Measurements from ENCODE around the gene NADK2.

Gene NADK2

DNA sequence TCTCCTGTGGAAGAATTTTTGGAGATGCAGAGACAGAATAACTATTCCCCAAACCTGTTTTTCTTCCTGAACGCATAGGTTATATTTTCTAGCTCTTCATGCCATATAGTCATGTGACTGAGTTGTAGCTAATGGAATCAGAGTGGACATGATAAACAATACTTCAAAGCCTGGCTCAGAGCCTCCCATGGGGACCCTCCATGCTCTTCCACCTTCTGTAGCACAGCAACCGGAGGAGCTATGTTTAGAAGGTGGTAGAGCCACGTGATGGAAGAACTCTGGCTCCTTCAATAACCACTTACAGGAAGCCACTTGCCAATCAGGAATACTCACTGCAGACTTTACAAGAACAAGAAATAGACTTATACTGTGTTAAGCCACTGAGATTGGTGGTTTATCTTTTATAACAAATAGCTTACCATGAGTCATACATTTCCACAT is 39.2 kb downstream of the NADK2 start (continued):
- TF ChIP-seq ZNF202 (tag by site-specific recombination; IDR thresholded peaks at IDR 0.05; ENCODE audit: borderline replicate concordance) (no peak), ZNF658 (tag by site-specific recombination; IDR thresholded peaks at IDR 0.05) (no peak), ZNF239 (tag by site-specific recombination; IDR thresholded peaks at IDR 0.05) (no peak), ZSCAN16 (tag by site-specific recombination; IDR thresholded peaks at IDR 0.05) (no peak), ZNF19 (tag by site-specific recombination; IDR thresholded peaks at IDR 0.05; ENCODE audit: low read depth) (no peak)
- TF ChIP-seq, protein P1, sequence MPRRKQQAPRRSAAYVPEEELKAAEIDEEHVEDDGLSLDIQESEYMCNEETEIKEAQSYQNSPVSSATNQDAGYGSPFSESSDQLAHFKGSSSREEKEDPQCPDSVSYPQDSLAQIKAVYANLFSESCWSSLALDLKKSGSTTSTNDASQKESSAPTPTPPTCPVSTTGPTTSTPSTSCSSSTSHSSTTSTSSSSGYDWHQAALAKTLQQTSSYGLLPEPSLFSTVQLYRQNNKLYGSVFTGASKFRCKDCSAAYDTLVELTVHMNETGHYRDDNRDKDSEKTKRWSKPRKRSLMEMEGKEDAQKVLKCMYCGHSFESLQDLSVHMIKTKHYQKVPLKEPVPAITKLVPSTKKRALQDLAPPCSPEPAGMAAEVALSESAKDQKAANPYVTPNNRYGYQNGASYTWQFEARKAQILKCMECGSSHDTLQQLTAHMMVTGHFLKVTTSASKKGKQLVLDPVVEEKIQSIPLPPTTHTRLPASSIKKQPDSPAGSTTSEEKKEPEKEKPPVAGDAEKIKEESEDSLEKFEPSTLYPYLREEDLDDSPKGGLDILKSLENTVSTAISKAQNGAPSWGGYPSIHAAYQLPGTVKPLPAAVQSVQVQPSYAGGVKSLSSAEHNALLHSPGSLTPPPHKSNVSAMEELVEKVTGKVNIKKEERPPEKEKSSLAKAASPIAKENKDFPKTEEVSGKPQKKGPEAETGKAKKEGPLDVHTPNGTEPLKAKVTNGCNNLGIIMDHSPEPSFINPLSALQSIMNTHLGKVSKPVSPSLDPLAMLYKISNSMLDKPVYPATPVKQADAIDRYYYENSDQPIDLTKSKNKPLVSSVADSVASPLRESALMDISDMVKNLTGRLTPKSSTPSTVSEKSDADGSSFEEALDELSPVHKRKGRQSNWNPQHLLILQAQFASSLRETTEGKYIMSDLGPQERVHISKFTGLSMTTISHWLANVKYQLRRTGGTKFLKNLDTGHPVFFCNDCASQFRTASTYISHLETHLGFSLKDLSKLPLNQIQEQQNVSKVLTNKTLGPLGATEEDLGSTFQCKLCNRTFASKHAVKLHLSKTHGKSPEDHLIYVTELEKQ (tag by site-specific recombination; IDR thresholded peaks at IDR 0.05; ENCODE audit: borderline replicate concordance), result no peak

- no peaks in the 10 kb centered on the region for H3K9me3 ChIP-seq (ENCODE audit: control insufficient read depth, insufficient read depth, low read depth, low read length)
- H3K36me3 ChIP-seq (ENCODE audit: control insufficient read depth in 2 of 2, insufficient read depth in 1 of 2, low read length in 2 of 2), result peaks cover 42 to 47% of the 10 kb centered on the region in 2 experiments
- POLR2A ChIA-PET, result no interaction called here
- H3K4me1 ChIP-seq (ENCODE audit: control insufficient read depth, insufficient read depth, low read length), result no peaks in the 10 kb centered on the region
- CTCF ChIA-PET, result interaction anchor here (0.6 to 1.8 kb wide), 5 partner anchors 11 to 826 kb away, joined by 3 to 7 read pairs (median 3); no protein-coding TSS in a partner anchor
- H3K4me3 ChIP-seq (ENCODE audit: low read depth, low read length), result no peak overlapping the region
- TF ChIP-seq ZFP69B (tag by site-specific recombination; IDR thresholded peaks at IDR 0.05), result no peak
- no peak for TF ChIP-seq ZNF624 (tag by site-specific recombination; IDR thresholded peaks at IDR 0.05)
- TF ChIP-seq KLF7 (tag by site-specific recombination; IDR thresholded peaks at IDR 0.05; ENCODE audit: borderline replicate concordance), result no peak
- no peak for TF ChIP-seq ZFP41 (tag by site-specific recombination; IDR thresholded peaks at IDR 0.05; ENCODE audit: borderline replicate concordance)
- TF ChIP-seq SCRT1 (tag by site-specific recombination; IDR thresholded peaks at IDR 0.05; ENCODE audit: borderline replicate concordance), result no peak
- no peak for TF ChIP-seq ZNF768 (tag by site-specific recombination; IDR thresholded peaks at IDR 0.05)
- TF ChIP-seq ZBTB48 (tag by site-specific recombination; IDR thresholded peaks at IDR 0.05), result no peak
- no peak overlapping the region for H3K27ac ChIP-seq (ENCODE audit: extremely low read depth, low read depth, low read length)
These were observed 41.2 kb downstream of the NADK2 start for GRCh38 chr5:36200513-36200912.

GRCh38 chr5:36199620-36200019 is 42.1 kb downstream of the NADK2 start:
- H3K9me3 ChIP-seq (ENCODE audit: control insufficient read depth, insufficient read depth, low read depth, low read length), result no peaks in the 10 kb centered on the region
- peaks cover 47% of the 10 kb centered on the region in 2 experiments for H3K36me3 ChIP-seq (ENCODE audit: control insufficient read depth in 2 of 2, insufficient read depth in 1 of 2, low read length in 2 of 2)
- no peaks in the 10 kb centered on the region for H3K4me1 ChIP-seq (ENCODE audit: control insufficient read depth, insufficient read depth, low read length)
- CTCF ChIA-PET, result interaction anchor here (0.7 to 1.8 kb wide), 4 partner anchors 28 to 492 kb away, joined by 3 to 7 read pairs (median 4); no protein-coding TSS in a partner anchor
- no peak overlapping the region for H3K4me3 ChIP-seq (ENCODE audit: low read depth, low read length)
- POLR2A ChIA-PET, result interaction anchor here (1.0 kb wide), 1 partner anchor 42 kb away, joined by 4 read pairs; the partner anchor contains the start of gene NADK2
- H3K27ac ChIP-seq (ENCODE audit: extremely low read depth, low read depth, low read length), result no peak overlapping the region
- TF ChIP-seq BCL11B (tag by site-specific recombination; IDR thresholded peaks at IDR 0.05; ENCODE audit: low read depth) (no peak), ZNF76 (tag by site-specific recombination; IDR thresholded peaks at IDR 0.05; ENCODE audit: borderline replicate concordance, low read depth) (no peak), ZNF16 (tag by site-specific recombination; IDR thresholded peaks at IDR 0.05; ENCODE audit: low read depth) (no peak), IKZF3 (tag by site-specific recombination; IDR thresholded peaks at IDR 0.05) (no peak), ZNF768 (tag by site-specific recombination; IDR thresholded peaks at IDR 0.05) (no peak), ZBTB11 (tag by site-specific recombination; conservative IDR thresholded peaks at IDR 0.05; ENCODE audit: low read depth) (no peak), ZFP3 (tag by site-specific recombination; IDR thresholded peaks at IDR 0.05; ENCODE audit: low read depth) (no peak), GLI2 (tag by site-specific recombination; IDR thresholded peaks at IDR 0.05; ENCODE audit: borderline replicate concordance, low read depth) (no peak)
- TF ChIP-seq, protein P2, sequence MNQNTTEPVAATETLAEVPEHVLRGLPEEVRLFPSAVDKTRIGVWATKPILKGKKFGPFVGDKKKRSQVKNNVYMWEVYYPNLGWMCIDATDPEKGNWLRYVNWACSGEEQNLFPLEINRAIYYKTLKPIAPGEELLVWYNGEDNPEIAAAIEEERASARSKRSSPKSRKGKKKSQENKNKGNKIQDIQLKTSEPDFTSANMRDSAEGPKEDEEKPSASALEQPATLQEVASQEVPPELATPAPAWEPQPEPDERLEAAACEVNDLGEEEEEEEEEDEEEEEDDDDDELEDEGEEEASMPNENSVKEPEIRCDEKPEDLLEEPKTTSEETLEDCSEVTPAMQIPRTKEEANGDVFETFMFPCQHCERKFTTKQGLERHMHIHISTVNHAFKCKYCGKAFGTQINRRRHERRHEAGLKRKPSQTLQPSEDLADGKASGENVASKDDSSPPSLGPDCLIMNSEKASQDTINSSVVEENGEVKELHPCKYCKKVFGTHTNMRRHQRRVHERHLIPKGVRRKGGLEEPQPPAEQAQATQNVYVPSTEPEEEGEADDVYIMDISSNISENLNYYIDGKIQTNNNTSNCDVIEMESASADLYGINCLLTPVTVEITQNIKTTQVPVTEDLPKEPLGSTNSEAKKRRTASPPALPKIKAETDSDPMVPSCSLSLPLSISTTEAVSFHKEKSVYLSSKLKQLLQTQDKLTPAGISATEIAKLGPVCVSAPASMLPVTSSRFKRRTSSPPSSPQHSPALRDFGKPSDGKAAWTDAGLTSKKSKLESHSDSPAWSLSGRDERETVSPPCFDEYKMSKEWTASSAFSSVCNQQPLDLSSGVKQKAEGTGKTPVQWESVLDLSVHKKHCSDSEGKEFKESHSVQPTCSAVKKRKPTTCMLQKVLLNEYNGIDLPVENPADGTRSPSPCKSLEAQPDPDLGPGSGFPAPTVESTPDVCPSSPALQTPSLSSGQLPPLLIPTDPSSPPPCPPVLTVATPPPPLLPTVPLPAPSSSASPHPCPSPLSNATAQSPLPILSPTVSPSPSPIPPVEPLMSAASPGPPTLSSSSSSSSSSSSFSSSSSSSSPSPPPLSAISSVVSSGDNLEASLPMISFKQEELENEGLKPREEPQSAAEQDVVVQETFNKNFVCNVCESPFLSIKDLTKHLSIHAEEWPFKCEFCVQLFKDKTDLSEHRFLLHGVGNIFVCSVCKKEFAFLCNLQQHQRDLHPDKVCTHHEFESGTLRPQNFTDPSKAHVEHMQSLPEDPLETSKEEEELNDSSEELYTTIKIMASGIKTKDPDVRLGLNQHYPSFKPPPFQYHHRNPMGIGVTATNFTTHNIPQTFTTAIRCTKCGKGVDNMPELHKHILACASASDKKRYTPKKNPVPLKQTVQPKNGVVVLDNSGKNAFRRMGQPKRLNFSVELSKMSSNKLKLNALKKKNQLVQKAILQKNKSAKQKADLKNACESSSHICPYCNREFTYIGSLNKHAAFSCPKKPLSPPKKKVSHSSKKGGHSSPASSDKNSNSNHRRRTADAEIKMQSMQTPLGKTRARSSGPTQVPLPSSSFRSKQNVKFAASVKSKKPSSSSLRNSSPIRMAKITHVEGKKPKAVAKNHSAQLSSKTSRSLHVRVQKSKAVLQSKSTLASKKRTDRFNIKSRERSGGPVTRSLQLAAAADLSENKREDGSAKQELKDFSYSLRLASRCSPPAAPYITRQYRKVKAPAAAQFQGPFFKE (tag by site-specific recombination; IDR thresholded peaks at IDR 0.05; ENCODE audit: borderline replicate concordance), result no peak
